Neural progenitor cell (in vitro differentiated cells): Measurements from ENCODE around the gene SOX11. TPM values are rescaled to one million over a fixed set of nuclear protein-coding genes. Genes with fewer than 3 reads are reported as not detected.
A peak's percentile ranks its signal among the peaks of the same experiment; 100 is the strongest.

ENCODE experiments used
- DNase-seq: peaks from one replicate; pipeline ENCODE4 v3.0.0-alpha.2; 2016; ENCODE audit warnings: low spot score
- H2AFZ ChIP-seq: fragments of 200-600 bp; sonication (generic); replicated peaks from 2 replicates; pipeline ENCODE4 v1.6.1; 2016; ENCODE audit warnings: antibody characterized with exemption
- H3F3A ChIP-seq: fragments of 200-600 bp; sonication (generic); 2 replicates; pipeline ENCODE4 v1.6.1; 2016; ENCODE audit warnings: antibody characterized with exemption, low read depth
- H3K27ac ChIP-seq: fragments of 200-600 bp; sonication (generic); 2 replicates; pipeline ENCODE4 v1.5.1; 2016; ENCODE audit warnings: mild to moderate bottlenecking
- H3K27me3 ChIP-seq: fragments of 200-600 bp; sonication (generic); 2 replicates; pipeline ENCODE4 v1.6.1; 2016; ENCODE audit warnings: mild to moderate bottlenecking, moderate library complexity
- H3K36me3 ChIP-seq: fragments of 200-600 bp; sonication (generic); 2 replicates; pipeline ENCODE4 v1.5.1; 2016
- H3K4me1 ChIP-seq: fragments of 200-600 bp; sonication (generic); 2 replicates; pipeline ENCODE4 v1.6.1; 2016; ENCODE audit warnings: mixed run types
- H3K4me2 ChIP-seq: fragments of 200-600 bp; sonication (generic); 2 replicates; pipeline ENCODE4 v1.6.1; 2016
- H3K4me3 ChIP-seq: fragments of 200-600 bp; sonication (generic); 2 replicates; pipeline ENCODE4 v1.5.1; 2016
- H3K79me2 ChIP-seq: fragments of 200-600 bp; sonication (generic); 2 replicates; pipeline ENCODE4 v1.6.1; 2016; ENCODE audit warnings: low read depth
- H3K9ac ChIP-seq: fragments of 200-600 bp; sonication (generic); 2 replicates; pipeline ENCODE4 v1.6.1; 2016
- H3K9me3 ChIP-seq: fragments of 200-600 bp; sonication (generic); 2 replicates; pipeline ENCODE4 v1.5.1; 2016; ENCODE audit warnings: low read depth
- H4K20me1 ChIP-seq: fragments of 200-600 bp; sonication (generic); 2 replicates; pipeline ENCODE4 v1.6.1; 2016; ENCODE audit warnings: low read depth
- H3K27ac Mint-ChIP-seq: 3 replicates; pipeline ENCODE4 v1.8.0; 2021; ENCODE audit warnings: mixed read lengths
- H3K27me3 Mint-ChIP-seq: 2 replicates; pipeline ENCODE4 v1.8.0; 2022; ENCODE audit warnings: low read depth, mild to moderate bottlenecking, inconsistent platforms, moderate library complexity, mixed read lengths; ENCODE audit not compliant: insufficient read depth
- H3K36me3 Mint-ChIP-seq: 3 replicates; pipeline ENCODE4 v1.8.0; 2021; ENCODE audit warnings: mixed read lengths
- H3K4me1 Mint-ChIP-seq: 3 replicates; pipeline ENCODE4 v1.8.0; 2021; ENCODE audit warnings: mixed read lengths
- H3K4me3 Mint-ChIP-seq: 3 replicates; pipeline ENCODE4 v1.8.0; 2021; ENCODE audit warnings: mild to moderate bottlenecking, moderate library complexity, mixed read lengths
- H3K9me3 Mint-ChIP-seq: 3 replicates; pipeline ENCODE4 v1.8.0; 2020; ENCODE audit warnings: mixed read lengths
- CTCF ChIP-seq: fragments of 200-600 bp; sonication (generic); IDR thresholded peaks from 2 replicates; pipeline ENCODE4 v1.5.1; 2017; ENCODE audit warnings: antibody characterized with exemption, mild to moderate bottlenecking
- EZH2 ChIP-seq: fragments of 200-600 bp; sonication (generic); IDR thresholded peaks from 2 replicates; pipeline ENCODE4 v1.6.1; 2017; ENCODE audit warnings: antibody characterized with exemption, mild to moderate bottlenecking, moderate library complexity
- EZH2phosphoT487 ChIP-seq: fragments of 200-600 bp; sonication (generic); IDR thresholded peaks from 2 replicates; pipeline ENCODE4 v1.6.1; 2017; ENCODE audit warnings: antibody characterized with exemption
- total RNA-seq: library from RNA; depleted of rRNA; stranded (reverse); fragments of >200 nt; gene quantifications from 2 replicates; pipeline ENCODE4 v1.2.3, GENCODE V29; 2015; ENCODE audit warnings: low replicate concordance

Gene SOX11
- total RNA-seq, 1 donor from 2014 or later = 176 TPM

DNA sequence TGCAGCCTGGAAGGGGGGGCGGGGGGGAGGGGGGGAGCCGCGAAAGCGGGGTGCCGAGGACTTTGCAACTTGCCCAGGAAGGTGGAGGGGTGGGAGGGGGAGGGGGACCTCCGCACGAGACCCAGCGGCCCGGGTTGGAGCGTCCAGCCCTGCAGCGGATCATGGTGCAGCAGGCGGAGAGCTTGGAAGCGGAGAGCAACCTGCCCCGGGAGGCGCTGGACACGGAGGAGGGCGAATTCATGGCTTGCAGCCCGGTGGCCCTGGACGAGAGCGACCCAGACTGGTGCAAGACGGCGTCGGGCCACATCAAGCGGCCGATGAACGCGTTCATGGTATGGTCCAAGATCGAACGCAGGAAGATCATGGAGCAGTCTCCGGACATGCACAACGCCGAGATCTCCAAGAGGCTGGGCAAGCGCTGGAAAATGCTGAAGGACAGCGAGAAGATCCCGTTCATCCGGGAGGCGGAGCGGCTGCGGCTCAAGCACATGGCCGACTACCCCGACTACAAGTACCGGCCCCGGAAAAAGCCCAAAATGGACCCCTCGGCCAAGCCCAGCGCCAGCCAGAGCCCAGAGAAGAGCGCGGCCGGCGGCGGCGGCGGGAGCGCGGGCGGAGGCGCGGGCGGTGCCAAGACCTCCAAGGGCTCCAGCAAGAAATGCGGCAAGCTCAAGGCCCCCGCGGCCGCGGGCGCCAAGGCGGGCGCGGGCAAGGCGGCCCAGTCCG, 540 bp downstream of the SOX11 start:
- peak overlapping the region; percentile 78 for H3K9ac ChIP-seq
- H3K9me3 Mint-ChIP-seq = peaks cover 5% of the 10 kb centered on the region
- DNase-seq = no peak

GRCh38 chr2:5693287-5694201, 1.4 kb downstream of the SOX11 start:
- peaks cover 11% of the 10 kb centered on the region for H3K36me3 ChIP-seq

More for the DNA sequence above, 540 bp downstream of the SOX11 start:
- H3K9me3 ChIP-seq = no peaks in the 10 kb centered on the region
- peaks cover 9% of the 10 kb centered on the region for H3K36me3 ChIP-seq
- H3K4me2 ChIP-seq = peak overlapping the region; percentile 96
- TF ChIP-seq EZH2phosphoT487 (no peak), EZH2 (peak; percentile 6)
- peak overlapping the region; percentile 82 for H3K27ac ChIP-seq
- H3K4me3 Mint-ChIP-seq = peak overlapping the region; percentile 97
- H3K4me1 Mint-ChIP-seq = peaks cover 19% of the 10 kb centered on the region
- H2AFZ ChIP-seq = no peak overlapping the region
- peak overlapping the region; percentile 96 for H3K4me3 ChIP-seq
- H3K79me2 ChIP-seq = peaks cover 96% of the 10 kb centered on the region
- H4K20me1 ChIP-seq = peaks cover 53% of the 10 kb centered on the region
- peak overlapping the region; percentile 96 for H3K27ac Mint-ChIP-seq
- peaks cover 30% of the 10 kb centered on the region for H3F3A ChIP-seq
- H3K27me3 Mint-ChIP-seq = peaks cover 12% of the 10 kb centered on the region
- H3K36me3 Mint-ChIP-seq = peaks cover 25% of the 10 kb centered on the region
- H3K27me3 ChIP-seq = no peaks in the 10 kb centered on the region
- peaks cover 8% of the 10 kb centered on the region for H3K4me1 ChIP-seq

DNA sequence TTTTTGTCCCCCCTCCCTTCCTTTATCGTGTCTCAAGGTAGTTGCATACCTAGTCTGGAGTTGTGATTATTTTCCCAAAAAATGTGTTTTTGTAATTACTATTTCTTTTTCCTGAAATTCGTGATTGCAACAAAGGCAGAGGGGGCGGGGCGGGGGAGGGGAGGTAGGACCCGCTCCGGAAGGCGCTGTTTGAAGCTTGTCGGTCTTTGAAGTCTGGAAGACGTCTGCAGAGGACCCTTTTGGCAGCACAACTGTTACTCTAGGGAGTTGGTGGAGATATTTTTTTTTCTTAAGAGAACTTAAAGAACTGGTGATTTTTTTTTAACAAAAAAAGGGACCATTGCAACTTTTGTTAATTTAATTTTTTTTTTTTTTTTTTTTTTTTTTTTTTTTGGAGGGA, 2.1 kb downstream of the SOX11 start:
- Mint-ChIP-seq H3K4me1 (peaks cover 22% of the 10 kb centered on the region), H3K27ac (peak overlapping the region; percentile 74), H3K9me3 (peaks cover 5% of the 10 kb centered on the region), H3K27me3 (peaks cover 14% of the 10 kb centered on the region), H3K4me3 (peak overlapping the region; percentile 97), H3K36me3 (peaks cover 26% of the 10 kb centered on the region)
- peaks cover 16% of the 10 kb centered on the region for H3K36me3 ChIP-seq
- H3K4me1 ChIP-seq = peaks cover 19% of the 10 kb centered on the region
- H3K9me3 ChIP-seq = no peaks in the 10 kb centered on the region
- peak; percentile 83 for DNase-seq
- no peaks in the 10 kb centered on the region for H3K27me3 ChIP-seq
- peak overlapping the region; percentile 96 for H3K4me3 ChIP-seq
- no peak overlapping the region for H3K27ac ChIP-seq
- TF ChIP-seq CTCF = no peak
- no peak for TF ChIP-seq EZH2
- TF ChIP-seq EZH2phosphoT487 = no peak
- H3K4me2 ChIP-seq = peak overlapping the region; percentile 96
- H3F3A ChIP-seq = peaks cover 38% of the 10 kb centered on the region
- H3K79me2 ChIP-seq = peaks cover 96% of the 10 kb centered on the region
- H2AFZ ChIP-seq = no peak overlapping the region
- H3K9ac ChIP-seq = peak overlapping the region; percentile 78
- peaks cover 69% of the 10 kb centered on the region for H4K20me1 ChIP-seq

More at GRCh38 chr2:5693287-5694201, 1.4 kb downstream of the SOX11 start:
- H3K4me3 Mint-ChIP-seq = peak overlapping the region; percentile 97
- H3K27me3 Mint-ChIP-seq = peaks cover 14% of the 10 kb centered on the region
- peak; percentile 61 for DNase-seq
- Histone ChIP-seq H3K27me3 (no peaks in the 10 kb centered on the region), H2AFZ (no peak overlapping the region), H3K4me1 (peaks cover 16% of the 10 kb centered on the region), H3K4me3 (peak overlapping the region; percentile 96), H3K79me2 (peaks cover 96% of the 10 kb centered on the region), H3K9ac (peak overlapping the region; percentile 78), H3K9me3 (no peaks in the 10 kb centered on the region), H3F3A (peaks cover 30% of the 10 kb centered on the region), H3K4me2 (peak overlapping the region; percentile 96), H3K27ac (peak overlapping the region; percentile 82), H4K20me1 (peaks cover 61% of the 10 kb centered on the region)
- peaks cover 26% of the 10 kb centered on the region for H3K36me3 Mint-ChIP-seq
- peaks cover 22% of the 10 kb centered on the region for H3K4me1 Mint-ChIP-seq
- peaks cover 5% of the 10 kb centered on the region for H3K9me3 Mint-ChIP-seq
- TF ChIP-seq CTCF (peak; percentile 7), EZH2 (no peak)
- H3K27ac Mint-ChIP-seq = peak overlapping the region; percentile 74
